HG02571 (cell line): Measurements from ENCODE around the gene TLR8.

Source experiments
- ATAC-seq: cut with Tn5 transposase; IDR thresholded peaks from one replicate; pipeline ENCODE4 v1.9.1; 2021; ENCODE audit warnings: mild to moderate bottlenecking, moderate library complexity; ENCODE audit not compliant: unreplicated experiment

Gene TLR8

DNA sequence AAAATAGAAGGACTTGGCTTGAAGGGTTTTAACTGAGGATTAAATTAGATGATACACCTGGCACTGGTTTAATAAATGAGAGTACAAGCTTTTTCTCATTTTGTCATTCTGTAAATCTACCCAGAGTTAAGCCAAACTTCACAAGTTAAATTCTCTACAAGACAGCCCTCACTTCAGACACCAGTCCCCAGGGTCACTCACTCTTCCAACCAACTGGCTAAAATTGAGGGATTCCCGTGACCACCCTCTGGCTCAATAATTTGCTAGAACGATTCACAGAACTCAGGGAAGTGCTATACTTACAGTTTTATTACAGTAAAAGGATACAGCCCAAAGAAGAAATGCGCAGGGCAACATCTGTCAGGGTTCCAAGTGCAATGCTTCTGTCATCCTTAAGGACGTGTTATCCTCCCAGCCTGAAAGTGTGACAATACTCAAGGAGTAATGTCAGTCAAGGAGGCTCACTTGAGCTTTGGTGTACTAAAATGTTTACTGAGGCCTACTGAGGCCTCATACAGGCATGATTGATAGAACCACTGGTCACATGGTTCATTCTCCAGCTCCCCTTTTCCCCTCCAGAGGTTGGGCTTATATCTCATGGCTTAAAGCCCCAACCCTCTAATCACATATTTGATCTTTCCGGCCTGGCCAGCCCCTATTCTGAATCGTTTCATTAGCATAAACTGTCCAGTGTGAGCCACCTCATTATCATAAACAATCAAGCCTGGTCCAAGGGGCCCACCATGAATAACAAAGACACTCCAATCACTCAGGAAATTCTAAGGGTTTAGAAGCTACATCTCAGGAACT is 58.9 kb downstream of the TLR8 start:
- no peak for ATAC-seq

DNA sequence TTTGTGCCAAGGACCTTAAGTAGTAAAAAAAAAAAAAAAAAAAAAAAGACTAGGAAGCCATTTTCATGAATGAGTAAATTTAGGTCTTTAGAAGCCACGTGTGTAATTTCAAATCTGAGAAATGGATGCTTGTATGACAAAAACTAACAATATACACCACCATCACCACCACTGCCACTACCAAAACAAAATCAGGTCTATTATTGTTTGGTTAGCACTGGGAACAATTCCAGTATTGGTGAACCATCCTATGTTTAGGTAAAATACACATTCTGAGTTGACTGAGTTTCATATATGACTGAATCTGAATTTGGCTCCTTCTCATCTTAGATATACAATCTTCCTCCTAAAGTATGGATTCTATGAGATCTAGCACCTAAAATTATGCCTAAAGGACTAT is 59.7 kb downstream of the TLR8 start:
- ATAC-seq = no peak

DNA sequence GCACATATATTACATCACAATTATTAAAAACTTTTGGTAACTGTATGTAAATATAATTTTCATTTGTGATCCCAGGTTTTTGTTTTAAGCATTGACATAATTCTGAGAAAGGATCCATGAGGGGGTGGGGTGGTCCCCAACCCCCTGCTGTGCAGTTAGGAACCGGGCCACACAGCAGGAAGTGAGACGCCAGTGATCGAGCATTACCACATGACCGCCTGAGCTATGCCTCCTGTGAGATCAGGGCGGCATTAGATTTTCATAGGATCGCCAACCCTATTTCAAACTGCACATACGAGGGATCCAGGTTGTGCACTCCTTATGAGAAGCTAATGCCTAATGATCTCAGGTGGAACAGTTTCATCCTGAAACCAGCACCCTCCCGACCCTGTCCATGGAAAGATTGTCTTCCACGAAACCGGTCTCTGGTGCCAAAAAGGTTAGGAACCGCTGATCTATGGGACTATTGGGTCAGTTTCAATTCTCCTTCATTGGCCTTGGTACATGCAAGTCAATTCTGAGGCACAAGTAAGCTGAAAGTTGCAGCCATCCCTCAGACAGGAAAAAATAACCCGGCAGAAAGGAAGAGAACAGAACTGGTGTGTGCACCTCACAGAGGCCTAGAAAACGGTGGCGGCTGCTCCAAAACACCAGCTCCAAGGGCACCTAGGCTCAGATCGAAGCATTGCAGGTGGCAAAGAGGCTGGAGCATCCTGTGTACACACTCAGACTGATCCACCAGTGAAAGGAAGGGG is 61.5 kb downstream of the TLR8 start:
- ATAC-seq = no peak

DNA sequence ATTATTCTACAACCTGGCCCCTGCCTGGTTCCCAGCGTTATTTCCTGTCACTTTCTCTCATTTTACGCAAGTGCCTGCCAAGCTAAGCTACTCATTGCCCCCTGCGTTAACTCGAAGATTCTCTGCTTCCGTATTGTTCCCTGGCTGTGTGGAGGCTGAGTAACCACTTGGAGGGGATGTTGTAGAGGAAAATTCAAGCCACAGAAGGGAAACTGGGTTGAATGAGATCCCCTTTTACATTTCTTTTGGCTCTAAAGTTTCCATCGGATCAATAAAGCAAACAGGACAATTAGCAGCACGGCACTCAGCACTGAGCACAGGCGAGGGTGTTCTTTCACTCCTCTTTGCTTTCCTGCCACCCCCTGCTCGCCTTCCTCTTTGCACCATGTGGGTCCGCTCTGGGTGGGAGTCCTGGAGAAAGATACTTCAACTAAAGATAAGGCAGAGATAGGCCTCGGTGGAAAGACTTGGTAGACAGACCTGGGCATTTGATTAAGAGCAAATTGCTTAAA is 64.3 kb downstream of the TLR8 start:
- ATAC-seq = no peak

DNA sequence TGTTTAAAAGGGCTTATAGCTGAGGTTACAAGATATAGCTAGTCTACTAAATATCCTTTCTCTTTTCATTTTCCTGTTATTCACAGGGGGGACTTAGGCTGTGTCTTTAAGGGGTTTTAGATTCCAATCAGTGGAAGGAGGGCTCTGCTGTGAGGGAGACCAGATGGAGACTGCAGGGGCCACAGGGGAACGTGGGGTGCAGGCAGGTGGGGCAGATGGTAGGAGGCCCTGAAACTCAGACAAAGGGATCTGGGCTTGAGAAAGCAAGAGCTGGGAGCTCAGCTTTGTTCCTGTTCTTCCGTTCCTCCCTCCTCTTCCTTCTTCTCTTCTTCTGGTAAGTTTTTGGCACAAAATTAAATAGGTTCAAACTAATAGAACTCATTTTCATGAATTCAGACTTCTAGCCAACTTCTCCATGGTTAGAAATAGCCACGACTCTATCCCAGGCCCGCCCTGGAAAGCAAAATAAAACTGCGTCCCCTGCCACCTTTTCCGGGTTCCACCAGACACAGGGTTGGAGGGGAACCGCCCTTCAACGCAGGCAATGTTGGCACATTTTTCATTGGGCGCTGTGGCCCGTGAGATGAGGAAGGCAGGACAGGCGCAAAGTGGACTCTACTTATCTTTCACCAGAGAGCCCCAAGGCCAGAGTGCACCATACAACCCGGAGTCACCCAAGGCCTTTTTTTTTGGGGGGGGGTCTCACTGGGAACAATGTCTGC is 65.0 kb downstream of the TLR8 start:
- ATAC-seq = no peak

- no peak for ATAC-seq
Measured at GRCh38 chrX:12972243-12972642, 65.8 kb downstream of the TLR8 start.
